K562 (cell line): ENCODE results near the gene PRR11. TPM values are rescaled to one million over a fixed set of nuclear protein-coding genes. Genes with fewer than 3 reads are reported as not detected.

Source experiments
- ATAC-seq: fragments of 200-7000 bp; cut with Tn5 transposase; 3 replicates; pipeline ENCODE4 v1.9.1; 2020; ENCODE audit warnings: moderate library complexity
- BruUV-seq: library from RNA; stranded (reverse); fragments of 400-500 nt; replicated peaks from 2 replicates; lab custom pipeline; 2021; lab: Mats Ljungman, UMichigan
- CTCF ChIA-PET: fragments of 300-600 bp; formaldehyde crosslinking; extraction: SDS; loops from one replicate; lab custom pipeline; 2021; ENCODE audit warnings: low intra/inter-chr PET ratio; lab: Yijun Ruan, JAX
- POLR2A ChIA-PET: fragments of 300-600, 350-650 bp; sonication (Branson Sonifier 250); formaldehyde crosslinking; extraction: SDS; loops from one replicate; lab custom pipeline; 2021; ENCODE audit warnings: antibody characterized with exemption, inconsistent platforms; lab: Yijun Ruan, JAX
- DNase-seq, 4 experiments: peaks; one replicate each; pipeline versions ENCODE4 v3.0.0 to v3.0.0-alpha.2; 2011 to 2018; ENCODE audit warnings: low spot score in 3 of 4, mixed read lengths in 3 of 4; ENCODE audit errors: extremely low read depth in 1 of 4
- FAIRE-seq: peaks from 2 replicates; lab custom pipeline; 2011; peaks lifted over from hg19 to GRCh38; lab: Jason Lieb, UNC
- H2AFZ ChIP-seq: 2 replicates; pipeline ENCODE4 v1.6.0; 2011; ENCODE audit warnings: low read depth, low read length, control low read depth, inconsistent platforms
- H3K27ac ChIP-seq: fragments of 200-600 bp; 3 replicates; pipeline ENCODE4 v1.8.0; 2011; ENCODE audit warnings: low read depth, mild to moderate bottlenecking, control low read depth, inconsistent platforms, low read length, moderate library complexity, mixed read lengths; ENCODE audit errors: extremely low read depth
- H3K27me3 ChIP-seq, 2 experiments: fragments of 300-600 bp in 1 of 2; 2 replicates in 1 of 2; 3 replicates in 1 of 2; pipeline versions ENCODE4 v1.6.0 to v1.8.0; 2011; ENCODE audit warnings: inconsistent platforms in 2 of 2, low read length in 2 of 2, mild to moderate bottlenecking in 1 of 2, mixed read lengths in 1 of 2, moderate library complexity in 1 of 2; ENCODE audit not compliant: control insufficient read depth in 2 of 2, insufficient read depth in 2 of 2
- H3K36me3 ChIP-seq: fragments of 300-600 bp; 3 replicates; pipeline ENCODE4 v1.8.0; 2011; ENCODE audit warnings: mild to moderate bottlenecking, low read length, inconsistent platforms; ENCODE audit not compliant: control insufficient read depth, insufficient read depth
- H3K4me1 ChIP-seq, 2 experiments: fragments of 200-600 bp in 1 of 2; replicated peaks in 1 of 2; 2 replicates in 1 of 2; 3 replicates in 1 of 2; pipeline versions ENCODE4 v1.5.1 to v1.8.0; 2011; ENCODE audit warnings: inconsistent platforms in 2 of 2, low read length in 2 of 2, mild to moderate bottlenecking in 1 of 2, mixed read lengths in 1 of 2, moderate library complexity in 1 of 2; ENCODE audit not compliant: control insufficient read depth in 2 of 2, insufficient read depth in 2 of 2
- H3K4me2 ChIP-seq: 2 replicates; pipeline ENCODE4 v1.6.1; 2011; ENCODE audit warnings: low read length, control low read depth, inconsistent platforms, mixed read lengths; ENCODE audit not compliant: insufficient read depth
- H3K4me3 ChIP-seq: fragments of 200-600 bp; sonication (generic), shearing (Covaris generic); 2 replicates; pipeline ENCODE4 v1.5.1; 2016; ENCODE audit warnings: control low read depth, inconsistent platforms
- H3K79me2 ChIP-seq: fragments of 200-600 bp; 3 replicates; pipeline ENCODE4 v1.8.0; 2011; ENCODE audit warnings: low read length, inconsistent platforms; ENCODE audit not compliant: control insufficient read depth, insufficient read depth
- H3K9ac ChIP-seq, 2 experiments: 2 replicates each; pipeline versions ENCODE4 v1.6.0 to v1.6.1; 2011; ENCODE audit warnings: low read depth in 2 of 2, low read length in 2 of 2, control low read depth in 1 of 2, inconsistent platforms in 1 of 2, mild to moderate bottlenecking in 1 of 2, mixed read lengths in 1 of 2; ENCODE audit not compliant: insufficient read depth in 1 of 2
- H3K9me1 ChIP-seq: one replicate; pipeline ENCODE4 v1.6.0; 2011; ENCODE audit warnings: inconsistent platforms, mild to moderate bottlenecking, low read length, moderate library complexity; ENCODE audit not compliant: control insufficient read depth, insufficient read depth
- H3K9me3 ChIP-seq: replicated peaks from 2 replicates; pipeline ENCODE4 v1.5.1; 2011; ENCODE audit warnings: low read depth, low read length, inconsistent platforms; ENCODE audit not compliant: control insufficient read depth, insufficient read depth
- H4K20me1 ChIP-seq: replicated peaks from 2 replicates; pipeline ENCODE4 v1.6.1; 2011; ENCODE audit warnings: low read length, inconsistent platforms, mixed read lengths; ENCODE audit not compliant: control insufficient read depth, insufficient read depth
- CXXC5 ChIP-seq: fragments of 250-450 bp; sonication (Bioruptor Pico); IDR thresholded peaks from 2 replicates; pipeline ENCODE4 v1.8.0; 2022; ENCODE audit warnings: inconsistent platforms, mild to moderate bottlenecking, moderate library complexity
- LEF1 ChIP-seq: fragments of 450-650 bp; IDR thresholded peaks from 2 replicates; pipeline ENCODE4 v1.6.1; 2016; ENCODE audit warnings: mild to moderate bottlenecking
- MYC ChIP-seq, 2 experiments: fragments of 250-450 bp in 1 of 2; sonication (Bioruptor Pico) in 1 of 2; IDR thresholded peaks; 2 replicates each; pipeline versions ENCODE4 v1.5.1 to v1.6.1; 2012 to 2021; ENCODE audit warnings: low read depth in 2 of 2, borderline replicate concordance in 1 of 2, improper control_type of control experiment in 1 of 2, low read length in 1 of 2, mild to moderate bottlenecking in 1 of 2, moderate library complexity in 1 of 2
- NKRF ChIP-seq: fragments of 450-650 bp; IDR thresholded peaks from 2 replicates; pipeline ENCODE4 v1.6.1; 2016; ENCODE audit warnings: borderline replicate concordance
- POLR2G ChIP-seq: fragments of 200-400 bp; formaldehyde crosslinking; IDR thresholded peaks from 2 replicates; pipeline ENCODE4 v1.6.1; 2017; ENCODE audit warnings: low read depth, mild to moderate bottlenecking, antibody characterized with exemption, low read length, moderate library complexity
- THAP7 ChIP-seq: fragments of 250-450 bp; sonication (Bioruptor Pico); IDR thresholded peaks from 2 replicates; pipeline ENCODE4 v1.5.0; 2021
- WGBS: fragments of 100-300 bp; shearing (Covaris generic); methylation state at CpG from one replicate; pipeline ENCODE4 v1.1.6; 2016; ENCODE audit warnings: low coverage, mixed read lengths; ENCODE audit not compliant: insufficient coverage; ENCODE audit errors: missing lambda C conversion rate; 5-methylcytosine and 5-hydroxymethylcytosine counted together
- in situ Hi-C: fragments of 300-500 bp; cut with MboI; formaldehyde crosslinking; loops from 4 replicates; pipeline ENCODE4 v1.15.0; 2018; ENCODE audit warnings: inconsistent platforms, mixed read lengths
- intact Hi-C: fragments of 100-400 bp; cut with micrococcal nuclease; formaldehyde crosslinking; loops from 2 replicates; pipeline ENCODE4 v1.14.2; 2022
- polyA plus RNA-seq, 8 experiments: library from polyadenylated mRNA; depleted of rRNA in 4 of 8; stranded (reverse) in 5 of 8; unstranded in 3 of 8; fragments of >200 nt; fragmentation: Nextera tagmentation in 2 of 8; fragmentation: Illumina TruSeq in 1 of 8; extraction: Ambion mirVana in 2 of 8; extraction: Trizol in 1 of 8; gene quantifications; 2 replicates each; pipeline versions ENCODE4 v1.2.1 to v1.2.3, GENCODE V29; 2011 to 2014; ENCODE audit warnings: inconsistent platforms in 1 of 8, missing spikeins in 1 of 8
- total RNA-seq, 7 experiments: library from RNA; depleted of rRNA in 6 of 7; stranded (reverse); fragments of >200 nt in 6 of 7; fragmentation: Illumina TruSeq in 2 of 7; extraction: Trizol in 2 of 7; gene quantifications; 2 replicates each; pipeline versions ENCODE4 v1.2.1 to v1.2.3, GENCODE V29; 2011 to 2021; ENCODE audit warnings: low replicate concordance in 1 of 7
- TF ChIP-seq, protein P1 (sequence below): sonication (generic); formaldehyde crosslinking; IDR thresholded peaks from 2 replicates; pipeline ENCODE4 v1.8.0; 2022; ENCODE audit warnings: mild to moderate bottlenecking, missing genetic modification reagents
- TF ChIP-seq, protein P2 (sequence below): IDR thresholded peaks from 2 replicates; pipeline ENCODE4 v1.6.1; 2011; ENCODE audit not compliant: insufficient read length; ENCODE audit errors: extremely low read depth

PRR11 gene
- total and polyA plus RNA-seq, 9 of the 15 experiments (the other 6 are each of a cell fraction or from before 2014, with no cell fraction given) = 13.3 to 75.2 (median 46.4) TPM

DNA sequence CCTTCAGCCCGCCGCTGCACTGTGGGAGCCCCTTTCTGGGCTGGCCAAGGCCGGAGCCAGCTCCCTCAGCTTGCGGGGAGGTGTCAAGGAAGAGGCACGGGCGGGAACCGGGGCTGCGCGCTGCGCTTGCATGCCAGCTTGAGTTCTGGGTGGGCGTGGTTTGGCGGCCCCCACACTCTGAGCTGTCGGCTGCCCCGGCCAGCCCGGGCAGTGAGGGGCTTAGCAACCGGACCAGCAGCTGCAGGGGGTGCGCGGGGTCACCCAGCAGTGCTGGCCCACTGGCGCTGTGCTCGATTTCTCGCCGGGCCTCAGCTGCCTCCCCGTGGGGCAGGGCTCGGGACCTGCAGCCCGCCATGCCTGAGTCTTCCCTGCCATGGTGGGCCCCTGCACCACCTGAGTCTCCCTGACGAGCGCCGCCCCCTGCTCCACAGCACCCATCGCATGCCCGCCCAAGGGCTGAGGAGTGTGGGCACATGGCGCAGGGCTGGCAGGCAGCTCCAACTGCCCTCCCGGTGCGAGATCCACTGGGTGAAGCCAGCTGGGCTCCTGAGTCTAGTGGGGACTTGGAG lies 17.0 kb downstream of the PRR11 start:
- no peak overlapping the region for H3K4me3 ChIP-seq
- no peaks in the 10 kb centered on the region for H3K9me1 ChIP-seq
- CTCF ChIA-PET = no interaction called here
- no peak overlapping the region for H3K4me2 ChIP-seq
- ATAC-seq (no peak), DNase-seq (no peak), FAIRE-seq (no peak)
- in situ Hi-C loops (no loop called here), intact Hi-C loops (no loop called here)
- peaks cover 46% of the 10 kb centered on the region; the same call in 2 of the 3 replicates for H3K36me3 ChIP-seq
- H3K4me1 ChIP-seq = no peaks in the 10 kb centered on the region; a peak in 1 of 5 replicates
- H4K20me1 ChIP-seq = no peaks in the 10 kb centered on the region
- no TSS peak for BruUV-seq
- H3K9me3 ChIP-seq = no peaks in the 10 kb centered on the region; the same call in 1 of the 2 replicates
- POLR2A ChIA-PET = interaction anchor here (1.3 to 1.9 kb wide), 3 partner anchors 9 to 14 kb away, joined by 3 to 7 read pairs (median 4); no protein-coding TSS in a partner anchor
- H3K79me2 ChIP-seq = peaks cover 11% of the 10 kb centered on the region
- WGBS = 95% methylated on average over 17 of the region's 33 CpGs
- H3K27ac ChIP-seq = no peak overlapping the region
- H3K27me3 ChIP-seq = no peaks in the 10 kb centered on the region
- TF ChIP-seq NKRF = no peak
- TF ChIP-seq POLR2G = 0 out of 2 replicates have a peak, but pooled peaks have one; percentile 21
- no peak for TF ChIP-seq MYC (IDR thresholded peaks at IDR 0.05; ENCODE audit: low read depth, low read length)
- TF ChIP-seq MYC (CRISPR knock-in tag; IDR thresholded peaks at IDR 0.05; ENCODE audit: borderline replicate concordance, low read depth) = no peak
- no peak for TF ChIP-seq LEF1
- TF ChIP-seq CXXC5 (CRISPR knock-in tag) = no peak
- TF ChIP-seq THAP7 (CRISPR knock-in tag) = no peak
- TF ChIP-seq, protein P1, sequence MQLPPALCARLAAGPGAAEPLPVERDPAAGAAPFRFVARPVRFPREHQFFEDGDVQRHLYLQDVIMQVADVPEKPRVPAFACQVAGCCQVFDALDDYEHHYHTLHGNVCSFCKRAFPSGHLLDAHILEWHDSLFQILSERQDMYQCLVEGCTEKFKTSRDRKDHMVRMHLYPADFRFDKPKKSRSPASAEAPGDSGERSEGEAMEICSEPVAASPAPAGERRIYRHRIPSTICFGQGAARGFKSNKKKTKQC (CRISPR knock-in tag) = no peak
- TF ChIP-seq, protein P2, sequence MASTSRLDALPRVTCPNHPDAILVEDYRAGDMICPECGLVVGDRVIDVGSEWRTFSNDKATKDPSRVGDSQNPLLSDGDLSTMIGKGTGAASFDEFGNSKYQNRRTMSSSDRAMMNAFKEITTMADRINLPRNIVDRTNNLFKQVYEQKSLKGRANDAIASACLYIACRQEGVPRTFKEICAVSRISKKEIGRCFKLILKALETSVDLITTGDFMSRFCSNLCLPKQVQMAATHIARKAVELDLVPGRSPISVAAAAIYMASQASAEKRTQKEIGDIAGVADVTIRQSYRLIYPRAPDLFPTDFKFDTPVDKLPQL = no peak
- TF ChIP-seq, all 486 proteins: peak for 1
- H3K9ac ChIP-seq = no peak overlapping the region
- no peak overlapping the region for H2AFZ ChIP-seq
